Coronary artery (tissue), 2 donors: ENCODE measurements around the gene RPS2.

Source experiments
- DNase-seq: peaks from one replicate; pipeline ENCODE4 v3.0.0-alpha.2; 2017; ENCODE audit warnings: low spot score
- H3K27ac ChIP-seq, 2 donors: fragments of 200-600 bp; sonication (generic); one replicate each; pipeline ENCODE4 v1.5.1; 2016 to 2019
- H3K4me3 ChIP-seq: fragments of 200-600 bp; sonication (generic); 2 replicates; pipeline ENCODE4 v1.5.1; 2016; ENCODE audit warnings: mild to moderate bottlenecking, moderate library complexity
- CTCF ChIP-seq: fragments of 200-600 bp; sonication (generic); IDR thresholded peaks from one replicate; pipeline ENCODE4 v1.5.1; 2019; ENCODE audit warnings: antibody characterized with exemption

The RPS2 gene

GRCh38 chr16:2007081-2007836, 42.6 kb upstream of the RPS2 start:
- no peak overlapping the region for H3K27ac ChIP-seq
- TF ChIP-seq CTCF, result no peak
- peak overlapping the region; percentile 19 for H3K4me3 ChIP-seq
- no peak for DNase-seq

GRCh38 chr16:2006317-2006716, 41.7 kb upstream of the RPS2 start:
- TF ChIP-seq CTCF, result no peak
- DNase-seq, result no peak
- Histone ChIP-seq H3K27ac (no peak overlapping the region), H3K4me3 (no peak overlapping the region)

- H3K27ac ChIP-seq, result no peak overlapping the region
- DNase-seq, result no peak
- H3K4me3 ChIP-seq, result no peak overlapping the region
- TF ChIP-seq CTCF, result no peak
Measured at GRCh38 chr16:2005646-2006045, 41.0 kb upstream of the RPS2 start.

GRCh38 chr16:2004795-2005517, 40.3 kb upstream of the RPS2 start:
- no peak for TF ChIP-seq CTCF
- Histone ChIP-seq H3K4me3 (no peak overlapping the region), H3K27ac (no peak overlapping the region)
- no peak for DNase-seq

GRCh38 chr16:2003827-2004641, 39.4 kb upstream of the RPS2 start:
- H3K27ac ChIP-seq, result no peak overlapping the region
- TF ChIP-seq CTCF, result peak; percentile 77
- H3K4me3 ChIP-seq, result peak overlapping the region; percentile 55
- DNase-seq, result no peak

- Histone ChIP-seq H3K4me3 (no peak overlapping the region), H3K27ac (no peak overlapping the region)
- no peak for TF ChIP-seq CTCF
- DNase-seq, result no peak
Measured at GRCh38 chr16:2003231-2003826, 38.7 kb upstream of the RPS2 start.
